SK-N-SH (cell line): ENCODE data around the gene OCLN. TPM values are rescaled to one million over a fixed set of nuclear protein-coding genes. Genes with fewer than 3 reads are reported as not detected.

ENCODE experiments used
- CTCF ChIA-PET: fragments of 300-600, 350-600 bp; formaldehyde crosslinking; extraction: SDS; loops from one replicate; lab custom pipeline; 2021; lab: Yijun Ruan, JAX
- POLR2A ChIA-PET: fragments of 350-600 bp; sonication (Branson Sonifier 250); formaldehyde crosslinking; extraction: SDS; loops from one replicate; lab custom pipeline; 2020; ENCODE audit warnings: antibody characterized with exemption, inconsistent platforms; lab: Yijun Ruan, JAX
- DNase-seq: peaks from one replicate; pipeline ENCODE4 v3.0.0; 2012
- H2AFZ ChIP-seq: fragments of 200-600 bp; sonication (generic); 2 replicates; pipeline ENCODE4 v1.8.1; 2016; ENCODE audit warnings: antibody characterized with exemption, mild to moderate bottlenecking, low read depth
- H3F3A ChIP-seq: fragments of 200-600 bp; sonication (generic); replicated peaks from 2 replicates; pipeline ENCODE3; 2016; ENCODE audit warnings: antibody characterized with exemption, mild to moderate bottlenecking; ENCODE audit not compliant: insufficient read depth
- H3K27ac ChIP-seq, 2 experiments: fragments of 200-500 bp in 1 of 2; fragments of 200-600 bp in 1 of 2; sonication (Bioruptor generic) in 1 of 2; sonication (generic), shearing (Covaris generic) in 1 of 2; 2 replicates each; pipeline versions ENCODE4 v1.5.1 to v1.6.1; 2014 to 2016; ENCODE audit warnings: low read depth in 2 of 2, inconsistent platforms in 1 of 2, low read length in 1 of 2, mild to moderate bottlenecking in 1 of 2, mixed read lengths in 1 of 2
- H3K27me3 ChIP-seq: fragments of 200-600 bp; sonication (generic), shearing (Covaris generic); 2 replicates; pipeline ENCODE4 v1.6.1; 2016; ENCODE audit warnings: mixed run types; ENCODE audit not compliant: insufficient read depth
- H3K36me3 ChIP-seq, 2 experiments: fragments of 200-500 bp in 1 of 2; fragments of 200-600 bp in 1 of 2; sonication (Bioruptor generic) in 1 of 2; sonication (generic) in 1 of 2; replicated peaks in 1 of 2; 2 replicates each; pipeline versions ENCODE3 to v1.5.1; 2014 to 2016; ENCODE audit warnings: low read length in 1 of 2, mild to moderate bottlenecking in 1 of 2; ENCODE audit not compliant: insufficient read depth in 2 of 2, control insufficient read depth in 1 of 2
- H3K4me1 ChIP-seq, 2 experiments: fragments of 200-500 bp in 1 of 2; fragments of 200-600 bp in 1 of 2; sonication (Bioruptor generic) in 1 of 2; sonication (generic), shearing (Covaris generic) in 1 of 2; 2 replicates each; pipeline versions ENCODE4 v1.5.1 to v1.6.1; 2014 to 2016; ENCODE audit warnings: low read depth in 1 of 2, low read length in 1 of 2, mixed run types in 1 of 2; ENCODE audit not compliant: insufficient read depth in 2 of 2, control insufficient read depth in 1 of 2
- H3K4me2 ChIP-seq: fragments of 200-600 bp; sonication (generic), shearing (Covaris generic); 2 replicates; pipeline ENCODE4 v1.6.1; 2017; ENCODE audit warnings: mixed run types
- H3K4me3 ChIP-seq, 2 experiments: fragments of 200-500 bp in 1 of 2; fragments of 200-600 bp in 1 of 2; sonication (Bioruptor generic) in 1 of 2; sonication (generic), shearing (Covaris generic) in 1 of 2; 2 replicates each; pipeline versions ENCODE4 v1.5.1 to v1.8.1; 2014 to 2016; ENCODE audit warnings: low read depth in 2 of 2, inconsistent platforms in 1 of 2, low read length in 1 of 2, mild to moderate bottlenecking in 1 of 2, mixed read lengths in 1 of 2, moderate library complexity in 1 of 2
- H3K79me2 ChIP-seq: fragments of 200-600 bp; sonication (generic); 2 replicates; pipeline ENCODE4 v1.8.1; 2017; ENCODE audit warnings: mild to moderate bottlenecking; ENCODE audit not compliant: insufficient read depth
- H3K9ac ChIP-seq: fragments of 200-600 bp; sonication (generic); 2 replicates; pipeline ENCODE4 v1.6.1; 2017; ENCODE audit warnings: mixed run types
- H3K9me2 ChIP-seq: fragments of 200-600 bp; sonication (generic); 2 replicates; pipeline ENCODE4 v1.6.1; 2017; ENCODE audit warnings: mixed run types
- H3K9me3 ChIP-seq: fragments of 200-600 bp; sonication (generic); 2 replicates; pipeline ENCODE4 v1.6.1; 2017; ENCODE audit warnings: mixed run types, mild to moderate bottlenecking, moderate library complexity
- H4K20me1 ChIP-seq: fragments of 200-600 bp; sonication (generic); 2 replicates; pipeline ENCODE4 v1.6.1; 2017; ENCODE audit warnings: mild to moderate bottlenecking, mixed run types; ENCODE audit not compliant: insufficient read depth
- CHD2 ChIP-seq: fragments of 150-350 bp; IDR thresholded peaks from 2 replicates; pipeline ENCODE4 v1.6.1; 2018; ENCODE audit warnings: low read length; ENCODE audit not compliant: partially characterized antibody
- ELF1 ChIP-seq: IDR thresholded peaks from 2 replicates; pipeline ENCODE4 v1.4.0; 2012
- FOXJ3 ChIP-seq: sonication (generic); formaldehyde crosslinking; IDR thresholded peaks from 2 replicates; pipeline ENCODE4 v1.5.1; 2020; ENCODE audit warnings: mild to moderate bottlenecking, missing genetic modification reagents
- GABPA ChIP-seq: IDR thresholded peaks from 2 replicates; pipeline ENCODE4 v1.4.0; 2012; ENCODE audit warnings: low read depth, mild to moderate bottlenecking
- IRF3 ChIP-seq: fragments of 150-350 bp; IDR thresholded peaks from 2 replicates; pipeline ENCODE4 v1.6.1; 2016; ENCODE audit warnings: mild to moderate bottlenecking, low read depth, low read length
- JUND ChIP-seq: IDR thresholded peaks from 2 replicates; pipeline ENCODE4 v1.4.0; 2012
- MAX ChIP-seq: IDR thresholded peaks from 2 replicates; pipeline ENCODE4 v1.4.0; 2012; ENCODE audit warnings: low read depth
- NRF1 ChIP-seq: IDR thresholded peaks from 2 replicates; pipeline ENCODE4 v1.6.1; 2012; ENCODE audit warnings: low read depth, mild to moderate bottlenecking, low read length
- PBX3 ChIP-seq: IDR thresholded peaks from 2 replicates; pipeline ENCODE4; 2012
- POLR2AphosphoS5 ChIP-seq: IDR thresholded peaks from 2 replicates; pipeline ENCODE4 v1.6.1; 2012; ENCODE audit warnings: low read depth, low read length
- RCOR1 ChIP-seq: fragments of 150-350 bp; IDR thresholded peaks from 2 replicates; pipeline ENCODE4 v1.6.1; 2017; ENCODE audit warnings: antibody characterized with exemption, low read length
- REST ChIP-seq: IDR thresholded peaks from 2 replicates; pipeline ENCODE4 v1.6.1; 2012; ENCODE audit warnings: mild to moderate bottlenecking, low read depth, low read length, moderate library complexity
- RXRA ChIP-seq: IDR thresholded peaks from 2 replicates; pipeline ENCODE4 v1.4.0; 2012; ENCODE audit warnings: low read depth, mild to moderate bottlenecking, borderline replicate concordance
- SIN3A ChIP-seq: IDR thresholded peaks from 2 replicates; pipeline ENCODE4 v1.6.1; 2012; ENCODE audit warnings: low read depth, mild to moderate bottlenecking, low read length, moderate library complexity, borderline replicate concordance
- TAF1 ChIP-seq: IDR thresholded peaks from 2 replicates; pipeline ENCODE4 v1.6.1; 2012; ENCODE audit warnings: low read depth, mild to moderate bottlenecking, low read length, moderate library complexity, borderline replicate concordance
- TEAD4 ChIP-seq: IDR thresholded peaks from 2 replicates; pipeline ENCODE4 v1.4.0; 2012; ENCODE audit warnings: mild to moderate bottlenecking, borderline replicate concordance; ENCODE audit not compliant: insufficient read depth
- USF2 ChIP-seq: fragments of 150-350 bp; IDR thresholded peaks from 2 replicates; pipeline ENCODE4 v1.6.1; 2017; ENCODE audit warnings: antibody characterized with exemption, low read length, low read depth, borderline replicate concordance
- YY1 ChIP-seq: IDR thresholded peaks from 2 replicates; pipeline ENCODE4 v1.4.0; 2012; ENCODE audit warnings: low read depth, mild to moderate bottlenecking
- WGBS: methylation state at CpG from one replicate; pipeline ENCODE4 v1.1.6; 2017; ENCODE audit warnings: low lambda C conversion rate; 5-methylcytosine and 5-hydroxymethylcytosine counted together
- polyA plus RNA-seq, 3 experiments: library from polyadenylated mRNA; depleted of rRNA; stranded (reverse); fragments of >200 nt; gene quantifications; 2 replicates each; pipeline ENCODE4 v1.2.3, GENCODE V29; 2012

OCLN gene
- polyA plus RNA-seq, 1 of the 3 experiments (the other 2 are of a cell fraction) = 6.5 TPM

- Histone ChIP-seq H3K36me3 (no peaks in the 10 kb centered on the region), H3K4me3 (no peak overlapping the region), H3K27ac (no peak overlapping the region), H2AFZ (no peak overlapping the region), H4K20me1 (no peaks in the 10 kb centered on the region), H3K9ac (no peak overlapping the region), H3F3A (peaks cover 13% of the 10 kb centered on the region), H3K79me2 (no peaks in the 10 kb centered on the region), H3K27me3 (no peaks in the 10 kb centered on the region), H3K9me3 (no peaks in the 10 kb centered on the region), H3K4me2 (no peak overlapping the region), H3K4me1 (peaks cover 0 to 4% of the 10 kb centered on the region in 2 experiments; a peak in 1 of 4 replicates), H3K9me2 (no peaks in the 10 kb centered on the region)
- TF ChIP-seq REST (no peak), ELF1 (no peak), SIN3A (no peak), PBX3 (no peak), CHD2 (no peak), POLR2AphosphoS5 (no peak), TAF1 (no peak), RCOR1 (no peak), GABPA (no peak), JUND (no peak), MAX (no peak), USF2 (no peak), FOXJ3 (no peak), TEAD4 (no peak), IRF3 (no peak), RXRA (no peak), YY1 (no peak), NRF1 (no peak)
- DNase-seq = no peak
- ChIA-PET POLR2A (no interaction called here), CTCF (no interaction called here)
- 93% methylated on average over 2 of the region's 2 CpGs for WGBS
Measured at GRCh38 chr5:69519285-69519684, 26.7 kb downstream of the OCLN start.
